Measurements from ENCODE around the gene ESPN.
"Not testable (repeated sequence)": the region's sequence is repeated elsewhere in the genome, so short reads cannot be mapped to it uniquely, and the experiment has no call there.

- TF ChIP-seq CTCF, POLR2A (IDR thresholded peaks at IDR 0.05): not testable (repeated sequence)
Observed at GRCh38 chr1:6436277-6436676, 11.7 kb downstream of the ESPN start.

Measured in adrenal gland (tissue), 5 donors.